ENCODE measurements around the gene SLCO4A1.

The SLCO4A1 gene

DNA sequence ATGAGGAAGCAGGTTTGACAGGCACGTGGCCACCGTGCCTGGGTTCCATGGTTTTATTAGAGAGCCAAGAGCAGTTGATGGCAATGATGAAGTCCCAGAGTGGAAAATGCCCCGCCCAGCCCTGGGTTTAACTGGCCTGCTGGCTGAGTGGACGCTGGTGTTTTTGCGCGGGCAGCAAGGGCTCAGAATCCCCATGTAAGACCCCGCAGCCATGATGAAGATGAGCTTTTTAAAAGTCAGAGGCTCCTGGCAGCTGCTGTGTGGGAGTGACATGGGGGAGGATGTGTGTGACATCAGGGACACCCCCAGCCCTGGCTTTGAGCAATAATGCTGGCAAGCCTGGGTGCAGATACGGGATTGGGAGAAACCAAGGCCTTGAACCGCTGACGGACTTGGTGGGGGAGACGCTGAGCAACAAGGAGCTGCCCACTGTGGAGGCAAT, 33.0 kb upstream of the SLCO4A1 start:
- TF ChIP-seq, protein P1, sequence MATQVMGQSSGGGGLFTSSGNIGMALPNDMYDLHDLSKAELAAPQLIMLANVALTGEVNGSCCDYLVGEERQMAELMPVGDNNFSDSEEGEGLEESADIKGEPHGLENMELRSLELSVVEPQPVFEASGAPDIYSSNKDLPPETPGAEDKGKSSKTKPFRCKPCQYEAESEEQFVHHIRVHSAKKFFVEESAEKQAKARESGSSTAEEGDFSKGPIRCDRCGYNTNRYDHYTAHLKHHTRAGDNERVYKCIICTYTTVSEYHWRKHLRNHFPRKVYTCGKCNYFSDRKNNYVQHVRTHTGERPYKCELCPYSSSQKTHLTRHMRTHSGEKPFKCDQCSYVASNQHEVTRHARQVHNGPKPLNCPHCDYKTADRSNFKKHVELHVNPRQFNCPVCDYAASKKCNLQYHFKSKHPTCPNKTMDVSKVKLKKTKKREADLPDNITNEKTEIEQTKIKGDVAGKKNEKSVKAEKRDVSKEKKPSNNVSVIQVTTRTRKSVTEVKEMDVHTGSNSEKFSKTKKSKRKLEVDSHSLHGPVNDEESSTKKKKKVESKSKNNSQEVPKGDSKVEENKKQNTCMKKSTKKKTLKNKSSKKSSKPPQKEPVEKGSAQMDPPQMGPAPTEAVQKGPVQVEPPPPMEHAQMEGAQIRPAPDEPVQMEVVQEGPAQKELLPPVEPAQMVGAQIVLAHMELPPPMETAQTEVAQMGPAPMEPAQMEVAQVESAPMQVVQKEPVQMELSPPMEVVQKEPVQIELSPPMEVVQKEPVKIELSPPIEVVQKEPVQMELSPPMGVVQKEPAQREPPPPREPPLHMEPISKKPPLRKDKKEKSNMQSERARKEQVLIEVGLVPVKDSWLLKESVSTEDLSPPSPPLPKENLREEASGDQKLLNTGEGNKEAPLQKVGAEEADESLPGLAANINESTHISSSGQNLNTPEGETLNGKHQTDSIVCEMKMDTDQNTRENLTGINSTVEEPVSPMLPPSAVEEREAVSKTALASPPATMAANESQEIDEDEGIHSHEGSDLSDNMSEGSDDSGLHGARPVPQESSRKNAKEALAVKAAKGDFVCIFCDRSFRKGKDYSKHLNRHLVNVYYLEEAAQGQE (IDR thresholded peaks at IDR 0.05; ENCODE audit: insufficient read depth in 1 of 2, low read depth in 2 of 2, low read length in 2 of 2), result no peak
- TF ChIP-seq SIN3A (IDR thresholded peaks at IDR 0.05; ENCODE audit: borderline replicate concordance, insufficient read depth, low read length) (no peak), POLR2AphosphoS5 (IDR thresholded peaks at IDR 0.05; ENCODE audit: low read depth, low read length) (no peak), FOXP2 (optimal IDR thresholded peaks at IDR 0.05; ENCODE audit: borderline replicate concordance, extremely low read depth, extremely low read length, insufficient read depth) (no peak), TAF1 (IDR thresholded peaks at IDR 0.05; ENCODE audit: borderline replicate concordance, insufficient read depth, low read length) (no peak)

DNA sequence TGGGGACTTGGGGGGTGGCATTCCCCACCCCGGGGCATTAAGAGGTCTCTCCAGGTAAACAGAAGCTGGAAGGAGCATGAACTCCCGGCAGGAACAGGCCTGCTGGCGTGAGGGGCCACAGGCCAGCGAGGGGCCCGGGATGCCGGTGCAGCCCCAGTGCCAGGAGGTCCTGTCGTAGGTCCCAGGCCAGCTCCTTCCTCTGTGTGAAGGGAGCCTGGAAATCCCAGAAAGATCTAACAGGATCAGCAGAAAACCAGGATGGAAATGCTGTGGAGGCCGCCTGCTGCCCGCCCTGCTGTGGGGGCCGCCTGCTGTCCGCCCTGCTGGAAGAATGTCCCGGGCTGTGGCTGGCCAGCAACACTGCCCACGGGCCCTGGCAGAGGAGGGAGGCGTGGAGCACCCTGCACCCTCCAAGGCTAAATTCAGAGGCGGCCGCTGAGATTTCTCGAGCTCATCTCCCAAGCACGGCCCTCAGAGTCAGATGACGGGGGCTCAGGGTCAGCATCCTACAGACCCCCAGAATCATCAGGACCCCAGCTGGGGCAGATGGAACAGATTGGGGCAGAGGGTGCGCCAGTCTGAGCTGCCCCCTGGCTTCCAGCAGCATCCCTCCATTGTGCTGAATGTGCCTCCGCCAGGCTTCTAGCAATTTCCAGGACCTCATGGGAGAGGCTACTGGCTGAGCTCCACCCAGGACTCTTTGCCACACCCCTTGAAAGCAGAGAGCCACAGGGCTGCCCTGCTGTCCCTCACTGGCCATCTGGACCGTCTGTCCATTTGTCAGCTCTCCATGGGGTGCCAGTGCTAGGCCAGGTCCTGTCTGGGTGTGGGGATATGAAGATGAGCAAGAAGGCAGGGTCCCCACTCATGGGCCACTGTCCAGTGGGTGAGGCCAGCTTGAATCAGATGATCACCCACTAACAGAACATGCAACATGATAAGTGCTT, 32.2 kb upstream of the SLCO4A1 start:
- no peak for TF ChIP-seq FOXP2 (optimal IDR thresholded peaks at IDR 0.05; ENCODE audit: borderline replicate concordance, extremely low read depth, extremely low read length, insufficient read depth)
- no peak for TF ChIP-seq POLR2AphosphoS5 (IDR thresholded peaks at IDR 0.05; ENCODE audit: low read depth, low read length)
- no peak for TF ChIP-seq TAF1 (IDR thresholded peaks at IDR 0.05; ENCODE audit: borderline replicate concordance, insufficient read depth, low read length)
- TF ChIP-seq, protein P1 (IDR thresholded peaks at IDR 0.05; ENCODE audit: insufficient read depth in 1 of 2, low read depth in 2 of 2, low read length in 2 of 2), result no peak
- TF ChIP-seq SIN3A (IDR thresholded peaks at IDR 0.05; ENCODE audit: borderline replicate concordance, insufficient read depth, low read length), result no peak

DNA sequence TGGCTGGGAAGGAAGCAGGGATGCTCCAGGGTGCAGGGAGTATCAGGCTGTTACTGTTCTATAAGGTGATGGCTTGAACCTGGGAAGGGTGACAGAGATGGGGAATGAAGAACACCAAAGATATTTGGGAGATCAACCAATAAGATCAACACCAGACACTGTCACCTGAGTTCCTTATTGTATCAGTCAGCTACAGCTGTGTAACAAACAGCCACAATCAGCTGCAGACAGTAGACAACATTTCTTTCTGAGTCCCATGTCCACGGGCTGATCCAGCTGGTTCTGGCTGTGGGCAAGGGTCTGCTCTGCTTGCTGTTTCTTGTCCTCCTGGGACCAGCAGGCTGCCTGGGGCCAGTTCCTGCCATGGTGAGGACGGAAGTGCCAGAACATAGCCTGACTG, 31.3 kb upstream of the SLCO4A1 start:
- no peak for TF ChIP-seq TAF1 (IDR thresholded peaks at IDR 0.05; ENCODE audit: borderline replicate concordance, insufficient read depth, low read length)
- no peak for TF ChIP-seq FOXP2 (optimal IDR thresholded peaks at IDR 0.05; ENCODE audit: borderline replicate concordance, extremely low read depth, extremely low read length, insufficient read depth)
- TF ChIP-seq, protein P1 (IDR thresholded peaks at IDR 0.05; ENCODE audit: insufficient read depth in 1 of 2, low read depth in 2 of 2, low read length in 2 of 2), result no peak
- no peak for TF ChIP-seq SIN3A (IDR thresholded peaks at IDR 0.05; ENCODE audit: borderline replicate concordance, insufficient read depth, low read length)
- no peak for TF ChIP-seq POLR2AphosphoS5 (IDR thresholded peaks at IDR 0.05; ENCODE audit: low read depth, low read length)

DNA sequence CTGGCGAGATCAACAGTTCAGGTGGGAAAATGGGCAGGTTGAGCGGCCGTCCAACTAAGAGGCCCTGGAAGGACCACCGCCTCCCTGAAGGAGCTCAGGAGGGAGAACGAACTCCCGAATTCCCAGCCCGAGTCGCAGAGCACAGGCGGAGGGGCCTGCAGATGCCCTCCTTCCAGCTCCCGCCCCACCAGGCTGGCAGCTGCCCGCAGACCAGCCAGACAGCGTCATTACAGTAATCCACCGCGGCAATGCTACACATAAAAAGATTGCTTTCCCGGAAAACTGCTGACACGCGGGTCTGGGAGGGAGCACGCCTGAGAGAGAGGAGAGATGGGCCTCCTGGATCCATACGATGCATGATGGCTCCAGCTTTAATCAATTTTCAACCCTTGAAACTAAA, 30.5 kb upstream of the SLCO4A1 start:
- no peak for TF ChIP-seq POLR2AphosphoS5 (IDR thresholded peaks at IDR 0.05; ENCODE audit: low read depth, low read length)
- TF ChIP-seq SIN3A (IDR thresholded peaks at IDR 0.05; ENCODE audit: borderline replicate concordance, insufficient read depth, low read length), result no peak
- no peak for TF ChIP-seq FOXP2 (optimal IDR thresholded peaks at IDR 0.05; ENCODE audit: borderline replicate concordance, extremely low read depth, extremely low read length, insufficient read depth)
- TF ChIP-seq, protein P1 (IDR thresholded peaks at IDR 0.05; ENCODE audit: insufficient read depth in 1 of 2, low read depth in 2 of 2, low read length in 2 of 2), result no peak
- TF ChIP-seq TAF1 (IDR thresholded peaks at IDR 0.05; ENCODE audit: borderline replicate concordance, insufficient read depth, low read length), result no peak
